Gastroesophageal sphincter (tissue), 3 donors: ENCODE measurements around the gene MOV10.

Experiments
- CTCF ChIP-seq, 4 experiments: fragments of 200-600 bp in 2 of 4; fragments of 450-650 bp in 2 of 4; sonication (generic) in 1 of 4; IDR thresholded peaks; one replicate each; pipeline ENCODE4 v1.5.1; 2017 to 2019; ENCODE audit warnings: antibody characterized with exemption in 4 of 4, mild to moderate bottlenecking in 2 of 4, moderate library complexity in 2 of 4
- POLR2AphosphoS5 ChIP-seq: sonication (generic); formaldehyde crosslinking; IDR thresholded peaks from one replicate; pipeline ENCODE4 v1.6.1; 2017; ENCODE audit warnings: antibody characterized with exemption

GRCh38 chr1:112737573-112737972 lies 63.1 kb downstream of the MOV10 start:
- TF ChIP-seq CTCF (IDR thresholded peaks at IDR 0.05) (no peak), POLR2AphosphoS5 (no peak)
